K562 (cell line): ENCODE data around the gene SPRED2. TPM values are rescaled to one million over a fixed set of nuclear protein-coding genes. Genes with fewer than 3 reads are reported as not detected.

Source experiments
- CBFA2T2 ChIP-seq: fragments of 450-650 bp; conservative IDR thresholded peaks from 2 replicates; pipeline ENCODE4 v1.6.1; 2017; ENCODE audit warnings: mild to moderate bottlenecking
- CBFA2T3 ChIP-seq: fragments of 450-650 bp; IDR thresholded peaks from 2 replicates; pipeline ENCODE4 v1.6.1; 2017
- CBFB ChIP-seq: sonication (generic); formaldehyde crosslinking; IDR thresholded peaks from 2 replicates; pipeline ENCODE4 v1.4.0; 2020; ENCODE audit warnings: mild to moderate bottlenecking, missing genetic modification reagents
- HES1 ChIP-seq: fragments of 450-650 bp; IDR thresholded peaks from 2 replicates; pipeline ENCODE4 v1.6.1; 2016; ENCODE audit warnings: low read depth, mild to moderate bottlenecking, moderate library complexity
- JUND ChIP-seq, 2 experiments: IDR thresholded peaks; 2 replicates in 1 of 2; 3 replicates in 1 of 2; pipeline ENCODE4 v1.6.1; 2011; ENCODE audit warnings: borderline replicate concordance in 2 of 2, low read depth in 2 of 2, low read length in 2 of 2, improper control_type of control experiment in 1 of 2, missing biosample characterization in 1 of 2, missing genetic modification characterization in 1 of 2, missing genetic modification reagents in 1 of 2
- PRDM10 ChIP-seq: fragments of 450-650 bp; IDR thresholded peaks from 2 replicates; pipeline ENCODE4 v1.6.1; 2018; ENCODE audit not compliant: partially characterized antibody
- SPI1 ChIP-seq: IDR thresholded peaks from 2 replicates; pipeline ENCODE4 v1.6.1; 2011; ENCODE audit warnings: low read depth, low read length, control low read depth, borderline replicate concordance
- ZNF184 ChIP-seq: sonication (generic); formaldehyde crosslinking; IDR thresholded peaks from 2 replicates; pipeline ENCODE4 v1.5.0; 2020; ENCODE audit warnings: missing genetic modification reagents
- ZNF239 ChIP-seq: fragments of 250-450 bp; sonication (Bioruptor Pico); IDR thresholded peaks from 2 replicates; pipeline ENCODE4 v1.4.0; 2020; ENCODE audit warnings: mild to moderate bottlenecking
- polyA plus RNA-seq, 8 experiments: library from polyadenylated mRNA; depleted of rRNA in 4 of 8; stranded (reverse) in 5 of 8; unstranded in 3 of 8; fragments of >200 nt; fragmentation: Nextera tagmentation in 2 of 8; fragmentation: Illumina TruSeq in 1 of 8; extraction: Ambion mirVana in 2 of 8; extraction: Trizol in 1 of 8; gene quantifications; 2 replicates each; pipeline versions ENCODE4 v1.2.1 to v1.2.3, GENCODE V29; 2011 to 2014; ENCODE audit warnings: inconsistent platforms in 1 of 8, missing spikeins in 1 of 8
- total RNA-seq, 7 experiments: library from RNA; depleted of rRNA in 6 of 7; stranded (reverse); fragments of >200 nt in 6 of 7; fragmentation: Illumina TruSeq in 2 of 7; extraction: Trizol in 2 of 7; gene quantifications; 2 replicates each; pipeline versions ENCODE4 v1.2.1 to v1.2.3, GENCODE V29; 2011 to 2021; ENCODE audit warnings: low replicate concordance in 1 of 7
- TF ChIP-seq, protein P1 (sequence below): sonication (generic); formaldehyde crosslinking; IDR thresholded peaks from 2 replicates; pipeline ENCODE4 v1.8.0; 2022; ENCODE audit warnings: mild to moderate bottlenecking, missing genetic modification reagents
- TF ChIP-seq, protein P2 (sequence below), 2 experiments: fragments of 450-650 bp in 1 of 2; sonication (generic) in 1 of 2; formaldehyde crosslinking in 1 of 2; IDR thresholded peaks in 1 of 2; conservative IDR thresholded peaks in 1 of 2; 2 replicates each; pipeline versions ENCODE4 v1.6.1 to v1.8.1; 2016 to 2023; ENCODE audit warnings: mild to moderate bottlenecking in 2 of 2, moderate library complexity in 2 of 2, inconsistent platforms in 1 of 2, missing genetic modification reagents in 1 of 2
- TF ChIP-seq, protein P3 (sequence below): fragments of 450-650 bp; IDR thresholded peaks from 2 replicates; pipeline ENCODE4 v1.7.0; 2016; ENCODE audit warnings: borderline replicate concordance
- TF ChIP-seq, protein P4 (sequence below): fragments of 200-800 bp; sonication (Bioruptor generic); IDR thresholded peaks from 2 replicates; pipeline ENCODE4 v1.6.1; 2017; ENCODE audit warnings: missing genetic modification characterization, missing compliant biosample characterization
- TF ChIP-seq, protein P5 (sequence below): fragments of 450-650 bp; IDR thresholded peaks from 2 replicates; pipeline ENCODE4 v1.6.1; 2017; ENCODE audit warnings: antibody characterized with exemption

SPRED2 gene
- total and polyA plus RNA-seq, 9 of the 15 experiments (the other 6 are each of a cell fraction or from before 2014, with no cell fraction given), result 4.6 to 50.8 (median 14.1) TPM

DNA sequence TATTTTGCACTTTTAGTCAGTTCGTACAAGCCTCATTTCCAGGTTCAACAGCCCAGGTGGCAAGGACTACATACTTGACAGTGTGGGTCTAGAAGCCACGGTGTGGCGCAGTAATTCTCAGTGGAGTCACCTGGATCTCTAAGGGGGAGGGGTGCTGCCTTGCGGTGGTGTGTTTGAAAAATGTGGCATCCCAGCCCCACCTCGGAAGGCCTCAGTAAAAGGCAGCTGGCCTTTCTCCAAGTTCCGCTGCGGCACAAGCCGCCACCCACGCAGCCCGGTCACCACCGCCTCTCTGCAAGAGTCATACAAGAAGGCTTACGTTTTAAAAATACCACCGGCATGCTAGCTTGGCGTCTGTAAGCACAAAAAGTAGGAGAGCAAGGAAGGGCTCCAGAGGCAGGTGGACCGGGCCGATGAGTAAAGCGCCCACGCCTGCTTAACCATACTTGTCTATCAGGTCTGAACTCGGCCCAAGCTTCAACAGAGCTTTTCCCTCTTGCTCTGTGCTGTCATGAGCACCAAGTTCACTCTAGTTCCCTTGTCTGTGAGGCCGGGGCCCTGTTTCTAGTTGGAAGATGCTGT is 49.5 kb downstream of the SPRED2 start (continued):
- peak; percentile 72; the same call in 1 of the 2 replicates for TF ChIP-seq JUND (IDR thresholded peaks at IDR 0.05; ENCODE audit: borderline replicate concordance, low read depth, low read length)
- peak; percentile 71; the same call in 1 of the 3 replicates for TF ChIP-seq JUND (tag; IDR thresholded peaks at IDR 0.05; ENCODE audit: borderline replicate concordance, low read depth, low read length)
- TF ChIP-seq CBFA2T2, result no peak
- TF ChIP-seq, protein P1, sequence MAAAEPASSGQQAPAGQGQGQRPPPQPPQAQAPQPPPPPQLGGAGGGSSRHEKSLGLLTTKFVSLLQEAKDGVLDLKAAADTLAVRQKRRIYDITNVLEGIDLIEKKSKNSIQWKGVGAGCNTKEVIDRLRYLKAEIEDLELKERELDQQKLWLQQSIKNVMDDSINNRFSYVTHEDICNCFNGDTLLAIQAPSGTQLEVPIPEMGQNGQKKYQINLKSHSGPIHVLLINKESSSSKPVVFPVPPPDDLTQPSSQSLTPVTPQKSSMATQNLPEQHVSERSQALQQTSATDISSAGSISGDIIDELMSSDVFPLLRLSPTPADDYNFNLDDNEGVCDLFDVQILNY (CRISPR knock-in tag), result no peak
- TF ChIP-seq, protein P2, sequence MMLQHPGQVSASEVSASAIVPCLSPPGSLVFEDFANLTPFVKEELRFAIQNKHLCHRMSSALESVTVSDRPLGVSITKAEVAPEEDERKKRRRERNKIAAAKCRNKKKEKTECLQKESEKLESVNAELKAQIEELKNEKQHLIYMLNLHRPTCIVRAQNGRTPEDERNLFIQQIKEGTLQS (IDR thresholded peaks at IDR 0.05), result 0 out of 2 replicates have a peak, but pooled peaks have one; percentile 35
- TF ChIP-seq, protein P2 (CRISPR knock-in tag; conservative IDR thresholded peaks at IDR 0.05), result 0 out of 2 replicates have a peak, but pooled peaks have one; percentile 24
- TF ChIP-seq, protein P3, sequence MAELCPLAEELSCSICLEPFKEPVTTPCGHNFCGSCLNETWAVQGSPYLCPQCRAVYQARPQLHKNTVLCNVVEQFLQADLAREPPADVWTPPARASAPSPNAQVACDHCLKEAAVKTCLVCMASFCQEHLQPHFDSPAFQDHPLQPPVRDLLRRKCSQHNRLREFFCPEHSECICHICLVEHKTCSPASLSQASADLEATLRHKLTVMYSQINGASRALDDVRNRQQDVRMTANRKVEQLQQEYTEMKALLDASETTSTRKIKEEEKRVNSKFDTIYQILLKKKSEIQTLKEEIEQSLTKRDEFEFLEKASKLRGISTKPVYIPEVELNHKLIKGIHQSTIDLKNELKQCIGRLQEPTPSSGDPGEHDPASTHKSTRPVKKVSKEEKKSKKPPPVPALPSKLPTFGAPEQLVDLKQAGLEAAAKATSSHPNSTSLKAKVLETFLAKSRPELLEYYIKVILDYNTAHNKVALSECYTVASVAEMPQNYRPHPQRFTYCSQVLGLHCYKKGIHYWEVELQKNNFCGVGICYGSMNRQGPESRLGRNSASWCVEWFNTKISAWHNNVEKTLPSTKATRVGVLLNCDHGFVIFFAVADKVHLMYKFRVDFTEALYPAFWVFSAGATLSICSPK, result no peak
- TF ChIP-seq HES1, result peak; percentile 71
- TF ChIP-seq, protein P4, sequence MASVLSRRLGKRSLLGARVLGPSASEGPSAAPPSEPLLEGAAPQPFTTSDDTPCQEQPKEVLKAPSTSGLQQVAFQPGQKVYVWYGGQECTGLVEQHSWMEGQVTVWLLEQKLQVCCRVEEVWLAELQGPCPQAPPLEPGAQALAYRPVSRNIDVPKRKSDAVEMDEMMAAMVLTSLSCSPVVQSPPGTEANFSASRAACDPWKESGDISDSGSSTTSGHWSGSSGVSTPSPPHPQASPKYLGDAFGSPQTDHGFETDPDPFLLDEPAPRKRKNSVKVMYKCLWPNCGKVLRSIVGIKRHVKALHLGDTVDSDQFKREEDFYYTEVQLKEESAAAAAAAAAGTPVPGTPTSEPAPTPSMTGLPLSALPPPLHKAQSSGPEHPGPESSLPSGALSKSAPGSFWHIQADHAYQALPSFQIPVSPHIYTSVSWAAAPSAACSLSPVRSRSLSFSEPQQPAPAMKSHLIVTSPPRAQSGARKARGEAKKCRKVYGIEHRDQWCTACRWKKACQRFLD, result peak; percentile 79; the same call in 1 of the 2 replicates
- TF ChIP-seq, protein P5, sequence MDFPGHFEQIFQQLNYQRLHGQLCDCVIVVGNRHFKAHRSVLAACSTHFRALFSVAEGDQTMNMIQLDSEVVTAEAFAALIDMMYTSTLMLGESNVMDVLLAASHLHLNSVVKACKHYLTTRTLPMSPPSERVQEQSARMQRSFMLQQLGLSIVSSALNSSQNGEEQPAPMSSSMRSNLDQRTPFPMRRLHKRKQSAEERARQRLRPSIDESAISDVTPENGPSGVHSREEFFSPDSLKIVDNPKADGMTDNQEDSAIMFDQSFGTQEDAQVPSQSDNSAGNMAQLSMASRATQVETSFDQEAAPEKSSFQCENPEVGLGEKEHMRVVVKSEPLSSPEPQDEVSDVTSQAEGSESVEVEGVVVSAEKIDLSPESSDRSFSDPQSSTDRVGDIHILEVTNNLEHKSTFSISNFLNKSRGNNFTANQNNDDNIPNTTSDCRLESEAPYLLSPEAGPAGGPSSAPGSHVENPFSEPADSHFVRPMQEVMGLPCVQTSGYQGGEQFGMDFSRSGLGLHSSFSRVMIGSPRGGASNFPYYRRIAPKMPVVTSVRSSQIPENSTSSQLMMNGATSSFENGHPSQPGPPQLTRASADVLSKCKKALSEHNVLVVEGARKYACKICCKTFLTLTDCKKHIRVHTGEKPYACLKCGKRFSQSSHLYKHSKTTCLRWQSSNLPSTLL, result no peak
- TF ChIP-seq ZNF184 (CRISPR knock-in tag), result no peak
- peak; percentile 40; the same call in 1 of the 2 replicates for TF ChIP-seq SPI1
- TF ChIP-seq CBFB (CRISPR knock-in tag), result 0 out of 2 replicates have a peak, but pooled peaks have one; percentile 34
- TF ChIP-seq ZNF239 (CRISPR knock-in tag), result no peak
- peak; percentile 6 for TF ChIP-seq PRDM10
- TF ChIP-seq CBFA2T3, result peak; percentile 61
